ENCODE measurements around the gene ABHD14A. TPM values are rescaled to one million over a fixed set of nuclear protein-coding genes. Genes with fewer than 3 reads are reported as not detected.

Gene ABHD14A
- total RNA-seq, 1 donor from 2014 or later, result 5.4 TPM

- no peak for TF ChIP-seq CTCF (IDR thresholded peaks at IDR 0.05; ENCODE audit: unreplicated experiment)
- no peak for DNase-seq (ENCODE audit: low spot score)
- H3K27ac Mint-ChIP-seq (ENCODE audit: unreplicated experiment), result peak overlapping the region; percentile 67
- H3K9me3 Mint-ChIP-seq (ENCODE audit: unreplicated experiment), result no peaks in the 10 kb centered on the region
- peaks cover 15% of the 10 kb centered on the region for H3K27me3 Mint-ChIP-seq (ENCODE audit: unreplicated experiment)
- H3K36me3 Mint-ChIP-seq (ENCODE audit: low read depth, unreplicated experiment), result peaks cover 3% of the 10 kb centered on the region
- peaks cover 22% of the 10 kb centered on the region for H3K4me1 Mint-ChIP-seq (ENCODE audit: unreplicated experiment)
- peak overlapping the region; percentile 43 for H3K4me3 Mint-ChIP-seq (ENCODE audit: unreplicated experiment)
Measured at GRCh38 chr3:51968883-51969678, 5.8 kb upstream of the ABHD14A start.

DNA sequence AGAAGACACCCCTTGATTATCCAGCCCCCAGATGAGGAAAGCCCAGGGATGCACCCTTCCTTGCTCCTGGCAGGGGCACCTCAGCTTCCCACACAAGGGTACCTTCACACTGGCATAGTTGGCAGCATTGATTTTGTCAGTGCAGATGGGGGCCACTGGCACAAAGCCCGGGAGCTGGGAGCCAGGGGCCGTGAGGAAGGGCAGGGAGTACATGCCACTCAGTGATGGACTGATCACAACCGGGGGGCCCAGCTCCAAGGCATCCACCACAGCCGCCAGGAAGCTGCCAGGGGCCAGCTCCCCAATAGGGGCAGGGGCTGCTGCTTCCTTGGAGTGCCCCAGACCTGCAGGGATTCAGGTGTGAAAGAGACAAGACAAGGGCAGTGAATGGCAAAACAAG lies 5.0 kb upstream of the ABHD14A start:
- Mint-ChIP-seq H3K27me3 (ENCODE audit: unreplicated experiment) (peaks cover 15% of the 10 kb centered on the region), H3K4me3 (ENCODE audit: unreplicated experiment) (no peak overlapping the region), H3K9me3 (ENCODE audit: unreplicated experiment) (no peaks in the 10 kb centered on the region), H3K27ac (ENCODE audit: unreplicated experiment) (no peak overlapping the region), H3K4me1 (ENCODE audit: unreplicated experiment) (peaks cover 26% of the 10 kb centered on the region), H3K36me3 (ENCODE audit: low read depth, unreplicated experiment) (peaks cover 3% of the 10 kb centered on the region)
- no peak for TF ChIP-seq CTCF (IDR thresholded peaks at IDR 0.05; ENCODE audit: unreplicated experiment)
- no peak for DNase-seq (ENCODE audit: low spot score)

DNA sequence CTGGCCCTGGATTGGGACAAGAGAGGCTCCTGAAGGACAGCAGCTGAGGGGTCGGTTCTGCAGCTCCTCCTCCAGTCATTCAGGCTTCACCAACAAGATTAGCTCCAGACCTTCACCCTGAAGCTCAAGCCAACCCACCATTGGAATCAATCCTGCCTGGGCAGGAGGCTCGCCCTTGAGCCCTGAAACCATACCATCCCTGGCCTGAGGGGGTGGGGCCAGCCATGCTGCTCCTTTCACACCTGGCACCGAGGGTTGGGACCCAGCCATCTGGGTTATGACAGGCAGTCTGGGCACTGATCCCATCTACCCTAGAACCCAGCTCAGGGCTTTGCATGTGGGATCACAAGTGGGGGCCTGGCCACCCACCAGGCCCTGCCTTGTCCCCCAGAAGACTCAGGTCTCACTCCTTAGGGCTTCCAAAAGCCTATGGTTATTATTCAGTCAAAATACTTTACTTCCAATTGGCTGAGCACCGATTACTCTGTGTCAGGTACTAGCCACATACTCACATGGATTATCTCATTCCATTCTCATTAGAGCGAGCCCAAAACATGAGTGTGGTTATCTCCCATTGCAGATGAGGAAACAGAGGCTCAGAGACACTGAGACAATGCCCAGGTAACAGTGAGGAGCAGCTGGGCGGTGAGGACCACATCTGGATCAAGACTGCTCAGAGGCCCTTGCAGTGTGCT lies 4.1 kb upstream of the ABHD14A start:
- no peak for DNase-seq (ENCODE audit: low spot score)
- Mint-ChIP-seq H3K27me3 (ENCODE audit: unreplicated experiment) (peaks cover 11% of the 10 kb centered on the region), H3K36me3 (ENCODE audit: low read depth, unreplicated experiment) (peaks cover 3% of the 10 kb centered on the region), H3K4me3 (ENCODE audit: unreplicated experiment) (no peak overlapping the region), H3K27ac (ENCODE audit: unreplicated experiment) (no peak overlapping the region), H3K9me3 (ENCODE audit: unreplicated experiment) (no peaks in the 10 kb centered on the region), H3K4me1 (ENCODE audit: unreplicated experiment) (peaks cover 25% of the 10 kb centered on the region)
- TF ChIP-seq CTCF (IDR thresholded peaks at IDR 0.05; ENCODE audit: unreplicated experiment), result no peak

DNA sequence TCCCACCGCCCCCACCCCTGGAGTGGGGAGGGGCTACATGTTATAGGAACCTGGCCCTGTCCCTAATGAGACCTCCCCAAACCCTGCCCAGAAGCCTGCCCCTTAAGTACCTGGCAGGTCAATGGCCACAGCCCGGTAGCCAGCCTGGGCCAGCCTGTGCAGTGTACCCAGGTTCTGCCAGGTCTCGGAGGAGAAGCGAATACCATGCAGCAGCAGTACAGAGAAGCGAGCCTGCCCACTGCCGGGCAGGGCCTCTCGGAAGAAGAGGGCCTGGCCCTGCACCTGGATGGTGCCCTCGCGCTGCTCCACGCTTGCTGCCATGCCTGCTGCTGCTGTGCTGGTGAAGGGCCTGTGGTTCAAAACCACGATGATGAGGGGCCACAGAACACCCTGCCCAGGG lies 3.5 kb upstream of the ABHD14A start:
- no peak for DNase-seq (ENCODE audit: low spot score)
- peaks cover 3% of the 10 kb centered on the region for H3K36me3 Mint-ChIP-seq (ENCODE audit: low read depth, unreplicated experiment)
- no peak overlapping the region for H3K27ac Mint-ChIP-seq (ENCODE audit: unreplicated experiment)
- H3K27me3 Mint-ChIP-seq (ENCODE audit: unreplicated experiment), result peaks cover 9% of the 10 kb centered on the region
- peaks cover 23% of the 10 kb centered on the region for H3K4me1 Mint-ChIP-seq (ENCODE audit: unreplicated experiment)
- no peaks in the 10 kb centered on the region for H3K9me3 Mint-ChIP-seq (ENCODE audit: unreplicated experiment)
- H3K4me3 Mint-ChIP-seq (ENCODE audit: unreplicated experiment), result no peak overlapping the region
- TF ChIP-seq CTCF (IDR thresholded peaks at IDR 0.05; ENCODE audit: unreplicated experiment), result no peak
